Measurements from ENCODE around the gene PLAAT2. TPM values are rescaled to one million over a fixed set of nuclear protein-coding genes. Genes with fewer than 3 reads are reported as not detected.

Gene PLAAT2
- total RNA-seq, 1 donor from 2014 or later = not detected

- no peak for TF ChIP-seq POLR2A (IDR thresholded peaks at IDR 0.05)
- TF ChIP-seq CTCF (IDR thresholded peaks at IDR 0.05) = no peak
- no peak for TF ChIP-seq POLR2AphosphoS5 (IDR thresholded peaks at IDR 0.05; ENCODE audit: insufficient read depth in 1 of 2, low read depth in 1 of 2)
- H3K4me1 ChIP-seq = no peaks in the 10 kb centered on the region
- H3K27ac ChIP-seq = no peak overlapping the region
- no peak for DNase-seq (ENCODE audit: extremely low spot score in 2 of 2)
- no peaks in the 10 kb centered on the region for H3K27me3 ChIP-seq
- H3K36me3 ChIP-seq = no peaks in the 10 kb centered on the region
- intact Hi-C loops (cut with DNase I) = no loop called here
- H3K9me3 ChIP-seq = no peaks in the 10 kb centered on the region
- no peak overlapping the region for H3K4me3 ChIP-seq
Measured at GRCh38 chr11:63511048-63511748, 52.0 kb downstream of the PLAAT2 start.

- TF ChIP-seq POLR2A (IDR thresholded peaks at IDR 0.05) = no peak
- TF ChIP-seq CTCF (IDR thresholded peaks at IDR 0.05) = no peak
- TF ChIP-seq POLR2AphosphoS5 (IDR thresholded peaks at IDR 0.05; ENCODE audit: insufficient read depth in 1 of 2, low read depth in 1 of 2) = no peak
- Histone ChIP-seq H3K4me1 (no peaks in the 10 kb centered on the region), H3K27me3 (no peaks in the 10 kb centered on the region), H3K4me3 (no peak overlapping the region), H3K36me3 (no peaks in the 10 kb centered on the region), H3K9me3 (no peaks in the 10 kb centered on the region), H3K27ac (peak overlapping the region; percentile 1)
- intact Hi-C loops (cut with DNase I) = no loop called here
- DNase-seq (ENCODE audit: extremely low spot score in 2 of 2) = no peak
Measured at GRCh38 chr11:63510360-63511047, 52.7 kb downstream of the PLAAT2 start.

GRCh38 chr11:63508745-63509144 lies 54.4 kb downstream of the PLAAT2 start:
- DNase-seq (ENCODE audit: extremely low spot score in 2 of 2) = no peak
- Histone ChIP-seq H3K9me3 (no peaks in the 10 kb centered on the region), H3K4me3 (no peak overlapping the region), H3K27me3 (no peaks in the 10 kb centered on the region), H3K4me1 (no peaks in the 10 kb centered on the region), H3K27ac (no peak overlapping the region), H3K36me3 (no peaks in the 10 kb centered on the region)
- no peak for TF ChIP-seq POLR2A (IDR thresholded peaks at IDR 0.05)
- TF ChIP-seq CTCF (IDR thresholded peaks at IDR 0.05) = no peak
- no peak for TF ChIP-seq POLR2AphosphoS5 (IDR thresholded peaks at IDR 0.05; ENCODE audit: insufficient read depth in 1 of 2, low read depth in 1 of 2)
- intact Hi-C loops (cut with DNase I) = no loop called here

GRCh38 chr11:63508009-63508408 lies 55.2 kb downstream of the PLAAT2 start:
- Histone ChIP-seq H3K27ac (no peak overlapping the region), H3K27me3 (no peaks in the 10 kb centered on the region), H3K4me3 (no peak overlapping the region), H3K9me3 (no peaks in the 10 kb centered on the region), H3K36me3 (no peaks in the 10 kb centered on the region), H3K4me1 (no peaks in the 10 kb centered on the region)
- no peak for DNase-seq (ENCODE audit: extremely low spot score in 2 of 2)
- intact Hi-C loops (cut with DNase I) = no loop called here
- TF ChIP-seq CTCF (IDR thresholded peaks at IDR 0.05) (no peak), POLR2A (IDR thresholded peaks at IDR 0.05) (no peak), POLR2AphosphoS5 (IDR thresholded peaks at IDR 0.05; ENCODE audit: insufficient read depth in 1 of 2, low read depth in 1 of 2) (no peak)

- Histone ChIP-seq H3K4me1 (no peaks in the 10 kb centered on the region), H3K27ac (no peak overlapping the region), H3K27me3 (no peaks in the 10 kb centered on the region), H3K36me3 (no peaks in the 10 kb centered on the region), H3K4me3 (no peak overlapping the region), H3K9me3 (no peaks in the 10 kb centered on the region)
- intact Hi-C loops (cut with DNase I) = no loop called here
- TF ChIP-seq POLR2AphosphoS5 (IDR thresholded peaks at IDR 0.05; ENCODE audit: insufficient read depth in 1 of 2, low read depth in 1 of 2) = no peak
- TF ChIP-seq CTCF (IDR thresholded peaks at IDR 0.05) = no peak
- no peak for DNase-seq (ENCODE audit: extremely low spot score in 2 of 2)
Measured at GRCh38 chr11:63507511-63507910, 55.7 kb downstream of the PLAAT2 start.

Data from vagina (tissue), 2 donors.